ENCODE results near the gene ADIRF. TPM values are rescaled to one million over a fixed set of nuclear protein-coding genes. Genes with fewer than 3 reads are reported as not detected.
"Not testable (repeated sequence)": the region's sequence is repeated elsewhere in the genome, so short reads cannot be mapped to it uniquely, and the experiment has no call there.

The ADIRF gene
- total and polyA plus RNA-seq, 7 donors: 45.3 to 157 (median 98.1) TPM

GRCh38 chr10:86931872-86932271 lies 36.4 kb upstream of the ADIRF start:
- H3K4me1 ChIP-seq: peaks cover 0 to 29% (median 18%) of the 10 kb centered on the region in 4 donors
- no peak for DNase-seq
- H3K36me3 ChIP-seq: peaks cover 6 to 30% (median 8%) of the 10 kb centered on the region in 4 donors
- no peaks in the 10 kb centered on the region for H3K27me3 ChIP-seq
- no peaks in the 10 kb centered on the region for H3K9me3 ChIP-seq
- H3K27ac ChIP-seq: peak overlapping the region in 3 of 4 donors; percentile 29 to 55 (median 49)
- intact Hi-C loops (cut with DNase I): no loop called here
- H3K4me3 ChIP-seq: no peak overlapping the region
- TF ChIP-seq CTCF (IDR thresholded peaks at IDR 0.05) (no peak), POLR2AphosphoS5 (IDR thresholded peaks at IDR 0.05) (no peak), EP300 (IDR thresholded peaks at IDR 0.05) (no peak), POLR2A (IDR thresholded peaks at IDR 0.05) (no peak)
- WGBS, 2 donors: 51 to 78% methylated on average over 1 of the region's 1 CpG

GRCh38 chr10:86932674-86933073 lies 35.6 kb upstream of the ADIRF start:
- intact Hi-C loops (cut with DNase I): no loop called here
- Histone ChIP-seq H3K4me1 (peaks cover 0 to 29% (median 14%) of the 10 kb centered on the region in 4 donors), H3K27ac (peak overlapping the region in 3 of 4 donors; percentile 29 to 55 (median 49))

GRCh38 chr10:86934162-86934711 lies 34.0 kb upstream of the ADIRF start:
- H3K27ac ChIP-seq; H3K4me3 ChIP-seq; H3K9me3 ChIP-seq; DNase-seq; intact Hi-C loops (cut with DNase I); H3K27me3 ChIP-seq: not testable (repeated sequence)
- WGBS, 2 donors: 75 to 86% methylated on average over 6 of the region's 6 CpGs
- Histone ChIP-seq H3K4me1 (peaks cover 0 to 31% (median 10%) of the 10 kb centered on the region in 4 donors), H3K36me3 (peaks cover 6 to 23% (median 8%) of the 10 kb centered on the region in 4 donors)

More at GRCh38 chr10:86932674-86933073, 35.6 kb upstream of the ADIRF start:
- TF ChIP-seq POLR2AphosphoS5 (IDR thresholded peaks at IDR 0.05): no peak
- no peaks in the 10 kb centered on the region for H3K9me3 ChIP-seq
- no peaks in the 10 kb centered on the region for H3K27me3 ChIP-seq
- H3K4me3 ChIP-seq: no peak overlapping the region
- peaks cover 6 to 30% (median 8%) of the 10 kb centered on the region in 4 donors for H3K36me3 ChIP-seq
- DNase-seq: no peak
- WGBS, 2 donors: 75 to 93% methylated on average over 2 of the region's 2 CpGs

DNA sequence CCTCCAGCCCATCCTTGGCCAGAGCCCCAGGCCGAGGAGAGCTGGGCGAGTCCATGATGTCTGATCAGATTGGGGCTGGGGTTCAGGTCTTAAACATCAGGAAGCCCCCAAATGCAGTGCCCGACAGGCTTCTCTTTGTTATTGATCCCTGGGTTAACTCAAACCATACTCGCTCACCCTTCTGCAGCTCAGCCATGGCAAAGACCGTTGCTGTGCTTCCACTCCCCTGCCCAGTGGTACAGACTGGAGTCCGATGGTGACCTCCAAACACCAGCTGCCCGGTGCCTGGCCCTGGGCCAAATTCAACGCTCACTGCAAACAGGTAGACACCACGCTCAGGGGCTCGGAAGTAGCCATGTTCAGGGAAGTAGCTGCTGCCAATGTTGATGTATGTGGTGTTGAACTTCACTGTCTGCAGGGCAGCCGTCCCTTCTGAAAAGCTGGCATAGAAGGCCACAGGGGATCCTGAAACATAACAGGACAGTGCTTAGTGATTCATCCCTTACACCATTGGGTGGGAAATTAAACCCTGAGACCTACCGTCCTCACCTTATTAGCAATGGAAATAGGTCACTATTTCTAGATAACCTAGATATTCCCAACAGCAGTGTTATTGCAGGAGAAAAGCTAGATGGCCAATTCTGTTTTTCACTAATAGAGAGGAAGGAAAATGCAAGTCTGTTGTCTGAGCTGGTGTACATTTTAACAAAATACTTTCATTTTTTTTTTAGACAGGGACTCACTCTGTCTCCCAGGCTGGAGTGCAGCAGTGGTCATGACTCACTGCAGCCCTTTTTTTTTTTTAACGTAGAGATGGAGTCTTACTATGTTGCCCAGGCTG lies 31.4 kb upstream of the ADIRF start:
- H3K36me3 ChIP-seq: peaks cover 0 to 2% (median 0%) of the 10 kb centered on the region in 4 donors
- intact Hi-C loops (cut with DNase I): no loop called here
- H3K4me3 ChIP-seq: no peak overlapping the region
- peaks cover 0 to 15% (median 4%) of the 10 kb centered on the region in 4 donors for H3K4me1 ChIP-seq
- peak in 1 of 4 donors; percentile 43 for TF ChIP-seq POLR2AphosphoS5 (IDR thresholded peaks at IDR 0.05)
- TF ChIP-seq POLR2A (IDR thresholded peaks at IDR 0.05): no peak
- peak overlapping the region in 2 of 4 donors; percentile 14 to 46 for H3K27ac ChIP-seq
- H3K9me3 ChIP-seq: no peaks in the 10 kb centered on the region
- 59 to 78% methylated on average over 13 of the region's 13 CpGs for WGBS, 2 donors
- DNase-seq: no peak
- no peaks in the 10 kb centered on the region for H3K27me3 ChIP-seq

- no peak for TF ChIP-seq POLR2A (IDR thresholded peaks at IDR 0.05)
- no peak for TF ChIP-seq CTCF (IDR thresholded peaks at IDR 0.05)
- peak in 1 of 4 donors; percentile 2 for TF ChIP-seq POLR2AphosphoS5 (IDR thresholded peaks at IDR 0.05)
- TF ChIP-seq EP300 (IDR thresholded peaks at IDR 0.05): no peak
- 70 to 79% methylated on average over 6 of the region's 6 CpGs for WGBS, 2 donors
- Histone ChIP-seq H3K9me3 (no peaks in the 10 kb centered on the region), H3K4me3 (no peak overlapping the region), H3K4me1 (peaks cover 0 to 20% (median 9%) of the 10 kb centered on the region in 4 donors), H3K36me3 (no peaks in the 10 kb centered on the region), H3K27me3 (no peaks in the 10 kb centered on the region), H3K27ac (peak overlapping the region in 2 of 4 donors; percentile 14 to 46)
- intact Hi-C loops (cut with DNase I): no loop called here
- no peak for DNase-seq
These were observed 30.7 kb upstream of the ADIRF start for GRCh38 chr10:86937502-86938154.

DNA sequence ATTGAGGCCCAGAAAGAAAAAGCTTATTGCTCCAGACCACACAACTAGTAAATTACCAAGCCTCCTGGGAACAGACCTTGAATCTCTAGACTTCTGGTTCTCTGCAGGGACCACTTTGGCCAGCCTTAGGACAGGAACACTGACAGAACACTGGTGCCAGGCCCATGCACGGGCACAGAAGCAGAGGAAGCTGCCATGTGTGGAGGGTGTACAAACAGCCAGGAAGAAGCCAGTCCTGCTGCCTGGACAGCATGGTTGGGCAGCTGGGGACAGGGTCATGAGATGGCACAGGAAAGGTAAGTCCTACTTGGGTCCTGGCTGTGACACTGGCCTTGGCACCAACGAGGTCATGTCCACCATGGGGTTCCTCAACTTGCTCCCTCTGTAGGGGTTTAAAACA lies 30.0 kb upstream of the ADIRF start:
- no peak overlapping the region for H3K4me3 ChIP-seq
- H3K36me3 ChIP-seq: no peaks in the 10 kb centered on the region
- intact Hi-C loops (cut with DNase I): no loop called here
- H3K27ac ChIP-seq: no peak overlapping the region
- DNase-seq: no peak
- H3K4me1 ChIP-seq: peaks cover 0 to 24% (median 13%) of the 10 kb centered on the region in 4 donors
- no peak for TF ChIP-seq EP300 (IDR thresholded peaks at IDR 0.05)
- peak in 2 of 4 donors; percentile 5 to 6 for TF ChIP-seq POLR2AphosphoS5 (IDR thresholded peaks at IDR 0.05)
- 86 to 92% methylated on average over 2 of the region's 2 CpGs for WGBS, 2 donors
- no peaks in the 10 kb centered on the region for H3K27me3 ChIP-seq
- no peaks in the 10 kb centered on the region for H3K9me3 ChIP-seq

GRCh38 chr10:86940076-86940475 lies 28.2 kb upstream of the ADIRF start:
- WGBS, 2 donors: 77 to 91% methylated on average over 16 of the region's 16 CpGs
- H3K9me3 ChIP-seq; intact Hi-C loops (cut with DNase I); DNase-seq; H3K27me3 ChIP-seq; H3K27ac ChIP-seq; H3K4me3 ChIP-seq; H3K36me3 ChIP-seq: not testable (repeated sequence)
- H3K4me1 ChIP-seq: peaks cover 0 to 25% (median 13%) of the 10 kb centered on the region in 4 donors

Data from sigmoid colon (tissue), 7 donors.